Panc1 (cell line): ENCODE results near the gene BCL2. TPM values are rescaled to one million over a fixed set of nuclear protein-coding genes. Genes with fewer than 3 reads are reported as not detected.
"Not testable (repeated sequence)": the region's sequence is repeated elsewhere in the genome, so short reads cannot be mapped to it uniquely, and the experiment has no call there.

Experiments
- ATAC-seq: fragments of 200-7000 bp; cut with Tn5 transposase; 2 replicates; pipeline ENCODE4 v1.9.1; 2020; ENCODE audit warnings: mild to moderate bottlenecking, moderate library complexity
- BruUV-seq: library from RNA; stranded (reverse); fragments of 400-500 nt; replicated peaks from 2 replicates; lab custom pipeline; 2021; lab: Mats Ljungman, UMichigan
- CTCF ChIA-PET: fragments of 300-600 bp; sonication (Branson Sonifier 250); formaldehyde crosslinking; loops from one replicate; lab custom pipeline; 2022; ENCODE audit warnings: antibody characterized with exemption; lab: Charles Lee
- POLR2A ChIA-PET: fragments of 300-600 bp; sonication (Branson Sonifier 250); formaldehyde crosslinking; loops from one replicate; lab custom pipeline; 2022; ENCODE audit warnings: antibody characterized with exemption; lab: Charles Lee
- DNase-seq: peaks from one replicate; pipeline ENCODE4 v3.0.0-alpha.2; 2010; ENCODE audit warnings: low read depth, low spot score
- H3K27ac ChIP-seq: 2 replicates; pipeline ENCODE4 v1.5.1; 2011; ENCODE audit warnings: mild to moderate bottlenecking, low read length, inconsistent platforms
- H3K27me3 ChIP-seq: fragments of 200-500 bp; sonication (Bioruptor generic); 2 replicates; pipeline ENCODE4 v1.6.0; 2014; ENCODE audit warnings: low read length, inconsistent platforms; ENCODE audit not compliant: control insufficient read depth, insufficient read depth
- H3K36me3 ChIP-seq: fragments of 200-500 bp; sonication (Bioruptor generic); 2 replicates; pipeline ENCODE4 v1.5.1; 2014; ENCODE audit warnings: inconsistent platforms, mild to moderate bottlenecking, low read length, moderate library complexity; ENCODE audit not compliant: control insufficient read depth, insufficient read depth
- H3K4me1 ChIP-seq: 2 replicates; pipeline ENCODE4 v1.5.1; 2011; ENCODE audit warnings: inconsistent platforms, mild to moderate bottlenecking, low read length, moderate library complexity; ENCODE audit not compliant: control insufficient read depth, insufficient read depth
- H3K4me3 ChIP-seq, 2 experiments: 2 replicates each; pipeline ENCODE4 v1.5.1; 2011 to 2012; ENCODE audit warnings: low read depth in 2 of 2, low read length in 2 of 2, mild to moderate bottlenecking in 2 of 2, inconsistent platforms in 1 of 2, moderate library complexity in 1 of 2
- H3K9me3 ChIP-seq: fragments of 200-500 bp; sonication (Bioruptor generic); 2 replicates; pipeline ENCODE4 v1.5.1; 2014; ENCODE audit warnings: low read depth, mild to moderate bottlenecking, inconsistent platforms, low read length, moderate library complexity; ENCODE audit not compliant: control insufficient read depth, insufficient read depth
- CTCF ChIP-seq: fragments of 450-650 bp; IDR thresholded peaks from 2 replicates; pipeline ENCODE4 v1.5.1; 2017; ENCODE audit warnings: mild to moderate bottlenecking
- POLR2AphosphoS5 ChIP-seq: IDR thresholded peaks from 2 replicates; pipeline ENCODE4 v1.6.1; 2012; ENCODE audit warnings: mild to moderate bottlenecking, low read depth, low read length, moderate library complexity
- REST ChIP-seq, 2 experiments: IDR thresholded peaks; 2 replicates each; pipeline ENCODE4 v1.6.1; 2011 to 2012; ENCODE audit warnings: low read depth in 2 of 2, control low read depth in 1 of 2, low read length in 1 of 2, mild to moderate bottlenecking in 1 of 2, moderate library complexity in 1 of 2; ENCODE audit not compliant: insufficient read depth in 1 of 2
- SIN3A ChIP-seq: IDR thresholded peaks from 2 replicates; pipeline ENCODE4 v1.6.1; 2012; ENCODE audit warnings: low read depth, mild to moderate bottlenecking, low read length, moderate library complexity, borderline replicate concordance; ENCODE audit not compliant: insufficient read depth
- TCF7L2 ChIP-seq: IDR thresholded peaks from 2 replicates; pipeline ENCODE4 v1.6.1; 2011; ENCODE audit warnings: mild to moderate bottlenecking, low read depth, low read length, inconsistent platforms
- in situ Hi-C: cut with HindIII; loops from 2 replicates; pipeline ENCODE4 v1.10.0; 2016; ENCODE audit warnings: low sequenced_read_pairs, low pct_unique_long_range_greater_than_20kb
- intact Hi-C: fragments of 100-400 bp; cut with micrococcal nuclease; formaldehyde crosslinking; loops from one replicate; pipeline ENCODE4 v1.10.0; 2022; ENCODE audit not compliant: unreplicated experiment
- total RNA-seq: library from RNA; stranded (reverse); gene quantifications from one replicate; pipeline ENCODE4 v1.2.1, GENCODE V29; 2021; ENCODE audit not compliant: unreplicated experiment

Gene BCL2
- total RNA-seq, 1 experiment from 2014 or later = 0.72 TPM

GRCh38 chr18:63191413-63191812 lies 128.2 kb downstream of the BCL2 start:
- TF ChIP-seq TCF7L2 (no peak), REST (IDR thresholded peaks at IDR 0.05; ENCODE audit: insufficient read depth in 1 of 2, low read depth in 2 of 2, low read length in 1 of 2) (no peak), SIN3A (no peak), CTCF (no peak), POLR2AphosphoS5 (no peak)
- DNase-seq = no peak
- Histone ChIP-seq H3K36me3 (no peaks in the 10 kb centered on the region), H3K4me3 (no peak overlapping the region), H3K27ac (no peak overlapping the region), H3K4me1 (no peaks in the 10 kb centered on the region), H3K27me3 (no peaks in the 10 kb centered on the region), H3K9me3 (no peaks in the 10 kb centered on the region)
- in situ Hi-C loops = no loop called here
- ATAC-seq = no peak
- ChIA-PET POLR2A (no interaction called here), CTCF (no interaction called here)
- intact Hi-C loops = no loop called here
- BruUV-seq = no TSS peak

- H3K27ac ChIP-seq, in situ Hi-C loops, POLR2A ChIA-PET, H3K4me1 ChIP-seq, H3K4me3 ChIP-seq, DNase-seq, BruUV-seq, H3K36me3 ChIP-seq, intact Hi-C loops, CTCF ChIA-PET, ATAC-seq, H3K27me3 ChIP-seq, H3K9me3 ChIP-seq: not testable (repeated sequence)
These were observed 128.7 kb downstream of the BCL2 start for GRCh38 chr18:63190838-63191237.

- in situ Hi-C loops = no loop called here
- ATAC-seq = no peak
- no peak overlapping the region for H3K4me3 ChIP-seq
- no peaks in the 10 kb centered on the region for H3K27me3 ChIP-seq
- no peaks in the 10 kb centered on the region for H3K36me3 ChIP-seq
- POLR2A ChIA-PET = no interaction called here
- intact Hi-C loops = no loop called here
- H3K27ac ChIP-seq = no peak overlapping the region
- H3K4me1 ChIP-seq = no peaks in the 10 kb centered on the region
- DNase-seq = no peak
- no peaks in the 10 kb centered on the region for H3K9me3 ChIP-seq
- no TSS peak for BruUV-seq
- TF ChIP-seq SIN3A (no peak), POLR2AphosphoS5 (no peak), REST (IDR thresholded peaks at IDR 0.05; ENCODE audit: insufficient read depth in 1 of 2, low read depth in 2 of 2, low read length in 1 of 2) (no peak), TCF7L2 (no peak), CTCF (no peak)
- CTCF ChIA-PET = no interaction called here
These were observed 129.8 kb downstream of the BCL2 start for GRCh38 chr18:63189817-63190216.
